IMR-90 (cell line): ENCODE measurements around the gene BMP5. TPM values are rescaled to one million over a fixed set of nuclear protein-coding genes. Genes with fewer than 3 reads are reported as not detected.

Experiments
- ATAC-seq: fragments of 200-7000 bp; cut with Tn5 transposase; 2 replicates; pipeline ENCODE4 v1.9.1; 2020; ENCODE audit warnings: low read depth, mild to moderate bottlenecking, moderate library complexity
- Bru-seq: library from RNA; stranded (reverse); fragments of 400-500 nt; gene quantifications from one replicate; lab custom pipeline; 2021; lab: Mats Ljungman, UMichigan
- BruChase-seq, 2 experiments: library from RNA; stranded (reverse); fragments of 400-500 nt; gene quantifications; one replicate each; lab custom pipeline; 2021; lab: Mats Ljungman, UMichigan
- BruUV-seq: library from RNA; stranded (reverse); fragments of 400-500 nt; replicated peaks from 2 replicates; lab custom pipeline; 2021; lab: Mats Ljungman, UMichigan
- CTCF ChIA-PET: fragments of 300-600 bp; formaldehyde crosslinking; extraction: SDS; loops from one replicate; lab custom pipeline; 2021; ENCODE audit warnings: antibody characterized with exemption; lab: Yijun Ruan, JAX
- POLR2A ChIA-PET: fragments of 300-600 bp; sonication (Branson Sonifier 250); formaldehyde crosslinking; loops from one replicate; lab custom pipeline; 2022; ENCODE audit warnings: antibody characterized with exemption; ENCODE audit not compliant: unreplicated experiment; lab: Charles Lee
- DNase-seq: peaks from one replicate; pipeline ENCODE4 v3.0.0; 2013
- H2AFZ ChIP-seq: replicated peaks from 2 replicates; pipeline ENCODE3; 2013; ENCODE audit warnings: low read length, mild to moderate bottlenecking; ENCODE audit not compliant: poor library complexity
- H2AK5ac ChIP-seq: 2 replicates; pipeline ENCODE4 v1.6.1; 2013; ENCODE audit warnings: low read depth, low read length, inconsistent platforms
- H2AK9ac ChIP-seq: replicated peaks from 2 replicates; pipeline ENCODE3; 2013; ENCODE audit warnings: mild to moderate bottlenecking, low read depth, low read length, moderate library complexity; ENCODE audit not compliant: poor library complexity
- H2BK120ac ChIP-seq: 2 replicates; pipeline ENCODE4 v1.6.1; 2013; ENCODE audit warnings: low read depth, low read length, inconsistent platforms
- H2BK15ac ChIP-seq: 3 replicates; pipeline ENCODE4 v1.6.1; 2013; ENCODE audit warnings: low read depth, low read length, inconsistent platforms
- H2BK20ac ChIP-seq: 2 replicates; pipeline ENCODE4 v1.6.1; 2013; ENCODE audit warnings: low read depth, mild to moderate bottlenecking, inconsistent platforms, low read length, moderate library complexity
- H2BK5ac ChIP-seq: 2 replicates; pipeline ENCODE4 v1.6.1; 2013; ENCODE audit warnings: mild to moderate bottlenecking, low read depth, low read length, inconsistent platforms; ENCODE audit not compliant: poor library complexity, severe bottlenecking
- H3K14ac ChIP-seq: replicated peaks from 2 replicates; pipeline ENCODE4 v1.6.1; 2013; ENCODE audit warnings: low read depth, low read length, inconsistent platforms
- H3K18ac ChIP-seq: 2 replicates; pipeline ENCODE4 v1.6.1; 2013; ENCODE audit warnings: low read depth, low read length, control low read depth
- H3K23ac ChIP-seq: 2 replicates; pipeline ENCODE4 v1.6.1; 2013; ENCODE audit warnings: low read depth, low read length, inconsistent platforms
- H3K27ac ChIP-seq: 2 replicates; pipeline ENCODE4 v1.5.1; 2013; ENCODE audit warnings: mild to moderate bottlenecking, control low read depth, low read length; ENCODE audit not compliant: insufficient read depth
- H3K27me3 ChIP-seq: 2 replicates; pipeline ENCODE4 v1.6.1; 2013; ENCODE audit warnings: low read length; ENCODE audit not compliant: control insufficient read depth, insufficient read depth
- H3K36me3 ChIP-seq: 2 replicates; pipeline ENCODE4 v1.6.1; 2013; ENCODE audit warnings: low read length, mixed read lengths; ENCODE audit not compliant: control insufficient read depth, insufficient read depth
- H3K4ac ChIP-seq: 2 replicates; pipeline ENCODE4 v1.6.1; 2013; ENCODE audit warnings: low read depth, low read length, inconsistent platforms
- H3K4me1 ChIP-seq: 2 replicates; pipeline ENCODE4 v1.6.1; 2013; ENCODE audit warnings: low read length, mixed read lengths; ENCODE audit not compliant: control insufficient read depth, insufficient read depth
- H3K4me2 ChIP-seq: 2 replicates; pipeline ENCODE4 v1.6.1; 2013; ENCODE audit warnings: low read depth, mild to moderate bottlenecking, control low read depth, low read length, moderate library complexity
- H3K4me3 ChIP-seq: 2 replicates; pipeline ENCODE4 v1.5.1; 2013; ENCODE audit warnings: low read depth, mild to moderate bottlenecking, control low read depth, low read length, moderate library complexity; ENCODE audit not compliant: insufficient read depth
- H3K56ac ChIP-seq: 2 replicates; pipeline ENCODE4 v1.6.1; 2013; ENCODE audit warnings: low read length, inconsistent platforms; ENCODE audit not compliant: insufficient read depth; ENCODE audit errors: extremely low read depth
- H3K79me1 ChIP-seq, 2 experiments: 2 replicates each; pipeline ENCODE4 v1.6.1; 2013; ENCODE audit warnings: low read length in 2 of 2, inconsistent platforms in 1 of 2, low read depth in 1 of 2
- H3K9ac ChIP-seq: 2 replicates; pipeline ENCODE4 v1.6.1; 2013; ENCODE audit warnings: low read depth, low read length, control low read depth
- H3K9me1 ChIP-seq: 2 replicates; pipeline ENCODE4 v1.6.1; 2013; ENCODE audit warnings: low read length, inconsistent platforms; ENCODE audit not compliant: insufficient read depth
- H3K9me3 ChIP-seq: 2 replicates; pipeline ENCODE4 v1.6.1; 2013; ENCODE audit warnings: low read length; ENCODE audit not compliant: control insufficient read depth, insufficient read depth
- H4K20me1 ChIP-seq: 2 replicates; pipeline ENCODE4 v1.6.1; 2013; ENCODE audit warnings: low read length, inconsistent platforms; ENCODE audit not compliant: insufficient read depth
- H4K5ac ChIP-seq: 2 replicates; pipeline ENCODE4 v1.6.1; 2013; ENCODE audit warnings: mild to moderate bottlenecking, low read depth, low read length, control low read depth
- H4K8ac ChIP-seq, 2 experiments: 2 replicates each; pipeline ENCODE4 v1.6.1; 2013; ENCODE audit warnings: low read depth in 2 of 2, low read length in 2 of 2, control low read depth in 1 of 2, inconsistent platforms in 1 of 2
- H4K91ac ChIP-seq: 2 replicates; pipeline ENCODE4 v1.6.1; 2013; ENCODE audit warnings: low read depth, low read length, inconsistent platforms; ENCODE audit not compliant: insufficient read depth
- BHLHE40 ChIP-seq: fragments of 150-350 bp; IDR thresholded peaks from 2 replicates; pipeline ENCODE4 v1.6.1; 2016; ENCODE audit warnings: mild to moderate bottlenecking, low read depth, low read length
- CEBPB ChIP-seq: IDR thresholded peaks from 2 replicates; pipeline ENCODE4 v1.6.1; 2012; ENCODE audit warnings: low read depth, low read length, improper control_type of control experiment
- CHD1 ChIP-seq: IDR thresholded peaks from 2 replicates; pipeline ENCODE4 v1.6.1; 2012; ENCODE audit warnings: low read depth, low read length, improper control_type of control experiment
- CTCF ChIP-seq: conservative IDR thresholded peaks from 2 replicates; pipeline ENCODE4 v1.5.1; 2012; ENCODE audit warnings: mild to moderate bottlenecking, low read depth, low read length, improper control_type of control experiment
- FOS ChIP-seq: fragments of 150-350 bp; IDR thresholded peaks from 2 replicates; pipeline ENCODE4 v1.6.1; 2016; ENCODE audit warnings: low read depth, low read length
- MAFK ChIP-seq: IDR thresholded peaks from 2 replicates; pipeline ENCODE4 v1.6.1; 2012; ENCODE audit warnings: low read depth, low read length, improper control_type of control experiment
- MXI1 ChIP-seq: IDR thresholded peaks from 2 replicates; pipeline ENCODE4 v1.6.1; 2012; ENCODE audit warnings: low read depth, mild to moderate bottlenecking, low read length, moderate library complexity, borderline replicate concordance
- NFE2L2 ChIP-seq: fragments of 150-350 bp; IDR thresholded peaks from 2 replicates; pipeline ENCODE4 v1.6.1; 2016; ENCODE audit warnings: low read depth, mild to moderate bottlenecking, low read length
- POLR2A ChIP-seq: IDR thresholded peaks from 2 replicates; pipeline ENCODE4 v1.6.1; 2012; ENCODE audit warnings: mild to moderate bottlenecking, low read depth, low read length
- RAD21 ChIP-seq: IDR thresholded peaks from 2 replicates; pipeline ENCODE4 v1.6.1; 2012; ENCODE audit warnings: low read length, improper control_type of control experiment
- RCOR1 ChIP-seq: IDR thresholded peaks from 2 replicates; pipeline ENCODE4 v1.6.1; 2012; ENCODE audit warnings: mild to moderate bottlenecking, low read length, improper control_type of control experiment; ENCODE audit not compliant: insufficient replicate concordance
- RFX5 ChIP-seq: IDR thresholded peaks from 2 replicates; pipeline ENCODE4 v1.8.0; 2012; ENCODE audit warnings: low read depth, mild to moderate bottlenecking, low read length, moderate library complexity
- SMC3 ChIP-seq: fragments of 150-350 bp; IDR thresholded peaks from 2 replicates; pipeline ENCODE4 v1.6.1; 2016; ENCODE audit warnings: low read depth, mild to moderate bottlenecking, antibody characterized with exemption, low read length, moderate library complexity
- WGBS, 2 experiments: methylation state at CpG; one replicate each; pipeline versions ENCODE4 v1.1.5 to v1.1.7; 2013; ENCODE audit warnings: missing lambda C conversion rate in 2 of 2; ENCODE audit not compliant: insufficient read length in 1 of 2; ENCODE audit errors: extremely low coverage in 2 of 2; 5-methylcytosine and 5-hydroxymethylcytosine counted together
- dilution Hi-C: fragments of 300-500 bp; cut with HindIII; formaldehyde crosslinking; loops from one replicate; pipeline ENCODE4 v1.14.3; 2018; ENCODE audit warnings: low sequenced_read_pairs; ENCODE audit not compliant: unreplicated experiment
- in situ Hi-C: fragments of 300-500 bp; cut with MboI; formaldehyde crosslinking; loops from 3 replicates; pipeline ENCODE4 v1.14.3; 2019; ENCODE audit warnings: low sequenced_read_pairs, inconsistent platforms, mixed read lengths
- intact Hi-C: fragments of 100-400 bp; cut with micrococcal nuclease; formaldehyde crosslinking; loops from 2 replicates; pipeline ENCODE4 v1.10.0; 2022
- long read RNA-seq: library from polyadenylated mRNA; unstranded; transcript quantifications from one replicate; pipeline ENCODE4 v2.0.0, GENCODE V29; 2021; ENCODE audit not compliant: unreplicated experiment
- polyA plus RNA-seq, 3 experiments: library from polyadenylated mRNA; depleted of rRNA; stranded (reverse); fragments of >200 nt; gene quantifications; 2 replicates each; pipeline ENCODE4 v1.2.3, GENCODE V29; 2012; ENCODE audit warnings: low replicate concordance in 1 of 3
- total RNA-seq: library from RNA; depleted of rRNA; stranded (reverse); fragments of >200 nt; gene quantifications from 2 replicates; pipeline ENCODE4 v1.2.3, GENCODE V29; 2012; rRNA removed
- TF ChIP-seq, protein P1 (sequence below): fragments of 150-350 bp; IDR thresholded peaks from 2 replicates; pipeline ENCODE4 v1.6.1; 2017; ENCODE audit warnings: mild to moderate bottlenecking, antibody characterized with exemption, low read length, low read depth

BMP5 gene
- under 0.01 TPM in 2 replicates for total RNA-seq
- polyA plus RNA-seq (2012; rRNA removed): 0.02 TPM in 1 of 2 replicates, not detected in the other
- polyA plus RNA-seq (2012; cell fraction: cytosol; rRNA removed): not detected in 2 replicates
- not detected in 2 replicates for polyA plus RNA-seq (2012; cell fraction: nucleus; rRNA removed; ENCODE audit: low replicate concordance)
- percentile 30 among the genes with signal in this experiment for Bru-seq, nascent RNA
- BruChase-seq, experiment 1, labeled RNA remaining after a 6-hour chase: percentile 27 among the genes with signal in this experiment
- BruChase-seq, experiment 2, labeled RNA remaining after a 2-hour chase: percentile 28 among the genes with signal in this experiment
- long read RNA-seq: 0 reads

DNA sequence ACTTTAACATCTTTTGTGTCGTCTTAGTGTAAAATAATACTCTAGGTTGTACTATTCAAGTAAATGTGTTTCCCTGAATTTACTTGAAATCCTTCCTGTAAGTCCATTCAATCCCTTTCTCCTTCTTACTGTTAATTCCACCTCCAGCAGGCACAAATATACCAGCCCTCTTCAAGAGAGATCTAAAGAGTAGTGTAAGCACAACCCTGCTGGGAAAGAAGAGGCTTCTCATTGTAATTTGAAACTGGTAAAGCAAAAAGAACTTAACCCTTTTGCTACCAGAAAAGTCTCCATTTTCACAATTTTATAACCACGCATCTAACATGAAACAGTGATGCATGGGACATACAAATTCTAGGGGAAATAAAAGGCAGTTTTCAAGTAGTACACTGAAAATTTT is at the start of gene BMP5:
Gene BMP5, minus strand, starts transcription at position 191 of the 400 bp plus-strand sequence. CDS start 725 bp downstream, outside the sequence.
- H3K9me3 ChIP-seq: no peaks in the 10 kb centered on the region
- peak within 1 kb of the TSS; percentile 11; the same call in 1 of the 2 replicates for H4K91ac ChIP-seq
- H3K23ac ChIP-seq: no peak within 1 kb of the TSS
- TF ChIP-seq, protein P1, sequence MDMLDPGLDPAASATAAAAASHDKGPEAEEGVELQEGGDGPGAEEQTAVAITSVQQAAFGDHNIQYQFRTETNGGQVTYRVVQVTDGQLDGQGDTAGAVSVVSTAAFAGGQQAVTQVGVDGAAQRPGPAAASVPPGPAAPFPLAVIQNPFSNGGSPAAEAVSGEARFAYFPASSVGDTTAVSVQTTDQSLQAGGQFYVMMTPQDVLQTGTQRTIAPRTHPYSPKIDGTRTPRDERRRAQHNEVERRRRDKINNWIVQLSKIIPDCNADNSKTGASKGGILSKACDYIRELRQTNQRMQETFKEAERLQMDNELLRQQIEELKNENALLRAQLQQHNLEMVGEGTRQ: no peak
- TF ChIP-seq RFX5: no peak
- TF ChIP-seq RCOR1: no peak
- no peak for TF ChIP-seq FOS
- TF ChIP-seq POLR2A: no peak
- TF ChIP-seq RAD21: no peak
- TF ChIP-seq CHD1: no peak
- no peak for TF ChIP-seq CTCF
- TF ChIP-seq CEBPB: no peak
- no peak for TF ChIP-seq NFE2L2
- no peak for TF ChIP-seq BHLHE40
- no peak for TF ChIP-seq SMC3
- TF ChIP-seq MXI1: no peak
- no peak for TF ChIP-seq MAFK
- in situ Hi-C loops: no loop called here
- no peaks in the 10 kb centered on the region for H4K20me1 ChIP-seq
- no CpG with 5 or more reads among the region's 2 CpGs for WGBS, 2 experiments
- no peak within 1 kb of the TSS for H3K4me3 ChIP-seq
- intact Hi-C loops: no loop called here
- ChIA-PET POLR2A (interaction anchor here (0.6 kb wide), 1 partner anchor 181 kb away, joined by 6 read pairs; no protein-coding TSS in a partner anchor), CTCF (no interaction called here)
- no peak within 1 kb of the TSS for H2AFZ ChIP-seq
- dilution Hi-C loops: no loop called here
- DNase-seq (no peak), ATAC-seq (no peak)
- H3K9ac ChIP-seq: no peak within 1 kb of the TSS
- peaks cover 2% of the 10 kb centered on the region; the same call in 1 of the 2 replicates for H3K27me3 ChIP-seq
- no peak within 1 kb of the TSS; the same call in 1 of the 2 replicates for H3K18ac ChIP-seq
- H3K4me1 ChIP-seq: no peaks in the 10 kb centered on the region
- H2BK20ac ChIP-seq: peak within 1 kb of the TSS; percentile 1; the same call in 1 of the 2 replicates
- no peak within 1 kb of the TSS for H2AK5ac ChIP-seq
- peak within 1 kb of the TSS; percentile 21; the same call in 1 of the 2 replicates for H3K14ac ChIP-seq
- H4K5ac ChIP-seq: no peak within 1 kb of the TSS; the same call in 1 of the 2 replicates
- no peak within 1 kb of the TSS for H3K4ac ChIP-seq
- H3K9me1 ChIP-seq: no peaks in the 10 kb centered on the region
- no peak within 1 kb of the TSS for H2AK9ac ChIP-seq
- peak within 1 kb of the TSS; percentile 64; the same call in 1 of the 3 replicates for H2BK15ac ChIP-seq
- H3K79me1 ChIP-seq: no peaks in the 10 kb centered on the region
- peak within 1 kb of the TSS; percentile 5; the same call in 1 of the 2 replicates for H2BK120ac ChIP-seq
- no peak within 1 kb of the TSS for H3K4me2 ChIP-seq
- no peak within 1 kb of the TSS for H4K8ac ChIP-seq
- peak within 1 kb of the TSS; percentile 17; the same call in 1 of the 2 replicates for H3K56ac ChIP-seq
- no peak within 1 kb of the TSS for H3K27ac ChIP-seq
- no TSS peak for BruUV-seq
- H2BK5ac ChIP-seq: no peak within 1 kb of the TSS
- no peaks in the 10 kb centered on the region for H3K36me3 ChIP-seq
